Measurements from ENCODE around the gene LSM11.
A peak's percentile ranks its signal among the peaks of the same experiment; 100 is the strongest.
"Not testable (repeated sequence)": the region's sequence is repeated elsewhere in the genome, so short reads cannot be mapped to it uniquely, and the experiment has no call there.

LSM11 gene

DNA sequence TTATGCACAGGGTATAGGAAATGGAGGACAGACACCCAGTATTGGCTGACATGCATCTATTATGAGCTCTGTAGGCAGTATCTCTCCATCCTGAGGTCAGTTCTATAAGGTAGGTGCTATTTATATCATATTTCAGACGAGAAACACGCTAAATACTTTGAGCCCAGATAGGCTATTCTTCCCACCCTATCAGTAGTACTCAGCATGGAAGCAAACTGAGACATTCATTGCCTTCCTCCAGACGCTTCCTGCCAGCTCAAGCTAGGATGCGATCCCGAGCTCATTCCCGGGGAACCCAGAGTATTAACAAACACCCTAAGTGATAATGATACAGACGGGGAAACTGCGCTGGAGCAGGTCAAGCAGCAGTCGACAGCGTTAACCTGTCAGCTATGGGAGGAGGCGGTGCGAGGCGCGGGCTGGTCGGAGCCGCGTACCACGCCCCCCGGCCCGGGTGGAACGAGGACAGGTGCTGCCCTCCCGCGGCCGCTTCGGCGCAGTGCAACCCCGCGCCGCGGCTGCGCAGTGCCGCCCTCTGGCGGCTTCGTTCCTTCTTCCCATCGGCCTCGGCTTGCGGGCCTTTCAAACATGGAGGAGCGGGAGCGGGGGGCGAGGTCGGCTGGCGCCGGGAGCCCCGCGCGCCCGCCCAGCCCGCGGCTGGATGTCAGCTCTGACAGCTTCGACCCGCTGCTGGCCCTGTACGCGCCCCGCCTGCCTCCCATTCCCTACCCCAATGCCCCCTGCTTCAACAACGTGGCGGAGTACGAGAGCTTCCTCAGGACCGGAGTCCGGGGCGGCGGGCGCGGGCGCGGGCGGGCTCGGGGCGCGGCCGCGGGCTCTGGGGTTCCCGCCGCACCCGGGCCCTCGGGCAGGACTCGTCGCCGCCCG lies at the start of gene LSM11:
LSM11 (plus strand) TSS at position 550 of the 888 bp plus-strand sequence; CDS start at position 589, 39 bp downstream.
- H3K4me3 ChIP-seq (ENCODE audit: low read depth, low read length): peak within 1 kb of the TSS; percentile 79
- TF ChIP-seq, protein P1, sequence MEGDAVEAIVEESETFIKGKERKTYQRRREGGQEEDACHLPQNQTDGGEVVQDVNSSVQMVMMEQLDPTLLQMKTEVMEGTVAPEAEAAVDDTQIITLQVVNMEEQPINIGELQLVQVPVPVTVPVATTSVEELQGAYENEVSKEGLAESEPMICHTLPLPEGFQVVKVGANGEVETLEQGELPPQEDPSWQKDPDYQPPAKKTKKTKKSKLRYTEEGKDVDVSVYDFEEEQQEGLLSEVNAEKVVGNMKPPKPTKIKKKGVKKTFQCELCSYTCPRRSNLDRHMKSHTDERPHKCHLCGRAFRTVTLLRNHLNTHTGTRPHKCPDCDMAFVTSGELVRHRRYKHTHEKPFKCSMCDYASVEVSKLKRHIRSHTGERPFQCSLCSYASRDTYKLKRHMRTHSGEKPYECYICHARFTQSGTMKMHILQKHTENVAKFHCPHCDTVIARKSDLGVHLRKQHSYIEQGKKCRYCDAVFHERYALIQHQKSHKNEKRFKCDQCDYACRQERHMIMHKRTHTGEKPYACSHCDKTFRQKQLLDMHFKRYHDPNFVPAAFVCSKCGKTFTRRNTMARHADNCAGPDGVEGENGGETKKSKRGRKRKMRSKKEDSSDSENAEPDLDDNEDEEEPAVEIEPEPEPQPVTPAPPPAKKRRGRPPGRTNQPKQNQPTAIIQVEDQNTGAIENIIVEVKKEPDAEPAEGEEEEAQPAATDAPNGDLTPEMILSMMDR (IDR thresholded peaks at IDR 0.05; ENCODE audit: low read depth, low read length): peak; percentile 99

DNA sequence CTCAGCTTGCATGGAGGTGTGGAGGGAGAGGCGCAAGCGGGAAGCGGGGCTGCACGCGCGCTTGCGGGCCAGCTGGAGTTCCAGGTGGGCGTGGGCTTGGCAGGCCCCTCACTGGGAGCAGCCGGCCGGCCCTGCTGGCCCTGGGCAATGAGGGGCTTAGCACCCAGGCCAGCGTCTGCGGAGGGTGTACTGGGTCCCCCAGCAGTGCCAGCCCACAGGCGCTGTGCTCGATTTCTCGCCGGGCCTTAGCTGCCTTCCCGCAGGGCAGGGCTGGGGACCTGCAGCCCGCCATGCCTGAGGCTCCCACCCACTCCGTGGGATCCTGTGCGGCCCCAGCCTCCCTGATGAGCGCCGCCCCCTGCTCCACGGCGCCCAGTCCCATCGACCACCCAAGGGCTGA lies 49.7 kb upstream of the LSM11 start:
- H3K4me3 ChIP-seq (ENCODE audit: low read depth, low read length): not testable (repeated sequence)

DNA sequence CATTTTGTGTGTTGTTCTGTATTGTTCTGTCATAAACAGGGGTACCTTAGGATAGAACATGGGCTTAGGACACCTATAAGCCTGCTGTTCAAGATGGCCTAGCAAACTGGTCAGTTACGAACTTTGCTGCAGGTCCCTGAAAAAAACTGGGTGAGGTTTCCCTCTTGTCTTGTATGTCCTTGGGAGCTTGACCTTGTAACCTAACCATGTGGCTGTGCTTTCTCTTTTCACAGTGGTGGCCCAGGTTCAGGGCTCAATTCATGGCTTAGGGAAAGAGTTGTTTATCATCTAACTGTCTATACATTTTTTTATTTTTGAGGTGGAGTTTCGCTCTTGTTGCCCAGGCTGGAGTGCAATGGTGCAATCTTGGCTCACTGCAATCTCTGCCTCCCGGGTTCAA lies 47.4 kb upstream of the LSM11 start:
- not testable (repeated sequence) for H3K4me3 ChIP-seq (ENCODE audit: low read depth, low read length)

DNA sequence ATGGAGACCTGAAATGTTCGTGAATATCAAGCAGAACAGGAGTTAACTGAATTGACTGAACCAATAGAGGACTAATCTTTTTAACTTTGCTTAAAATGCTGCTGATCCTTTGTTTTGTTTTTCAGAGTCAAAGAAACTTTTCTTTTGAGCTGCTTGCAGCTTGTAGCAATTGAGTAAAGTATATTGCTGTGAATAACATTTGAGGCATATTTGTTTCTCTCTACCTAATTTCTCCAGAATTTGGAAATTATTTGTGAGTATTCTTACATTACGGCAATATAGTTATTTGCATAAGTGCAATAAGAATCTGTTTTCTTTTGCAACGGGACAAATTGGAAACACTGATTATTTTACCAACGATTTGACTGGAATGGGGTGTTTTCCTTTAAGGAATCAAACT lies 44.8 kb upstream of the LSM11 start:
- not testable (repeated sequence) for H3K4me3 ChIP-seq (ENCODE audit: low read depth, low read length)

DNA sequence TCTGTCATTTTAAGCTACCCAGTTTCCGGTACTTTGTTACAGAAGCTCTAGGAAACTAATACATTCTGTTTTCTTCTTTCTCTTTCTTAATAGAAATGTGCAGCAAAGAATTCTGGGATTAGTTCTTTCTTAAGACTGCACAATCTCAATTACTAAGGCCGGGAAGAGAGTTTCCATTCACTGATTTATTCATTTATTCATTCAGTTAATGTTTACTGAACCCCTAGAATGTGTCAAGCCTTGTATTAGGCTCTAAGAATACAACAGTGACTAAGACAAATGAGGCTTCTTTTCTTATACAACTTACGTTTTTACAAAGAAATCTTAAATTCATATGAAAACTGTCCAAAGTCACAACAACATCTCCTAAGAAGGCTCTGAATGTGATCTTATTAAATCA lies 39.8 kb upstream of the LSM11 start:
- TF ChIP-seq, protein P1 (IDR thresholded peaks at IDR 0.05; ENCODE audit: low read depth, low read length): no peak
- H3K4me3 ChIP-seq (ENCODE audit: low read depth, low read length): no peak overlapping the region

GRCh38 chr5:157708866-157709265 lies 34.6 kb upstream of the LSM11 start:
- H3K4me3 ChIP-seq (ENCODE audit: low read depth, low read length): no peak overlapping the region
- TF ChIP-seq, protein P1 (IDR thresholded peaks at IDR 0.05; ENCODE audit: low read depth, low read length): no peak

DNA sequence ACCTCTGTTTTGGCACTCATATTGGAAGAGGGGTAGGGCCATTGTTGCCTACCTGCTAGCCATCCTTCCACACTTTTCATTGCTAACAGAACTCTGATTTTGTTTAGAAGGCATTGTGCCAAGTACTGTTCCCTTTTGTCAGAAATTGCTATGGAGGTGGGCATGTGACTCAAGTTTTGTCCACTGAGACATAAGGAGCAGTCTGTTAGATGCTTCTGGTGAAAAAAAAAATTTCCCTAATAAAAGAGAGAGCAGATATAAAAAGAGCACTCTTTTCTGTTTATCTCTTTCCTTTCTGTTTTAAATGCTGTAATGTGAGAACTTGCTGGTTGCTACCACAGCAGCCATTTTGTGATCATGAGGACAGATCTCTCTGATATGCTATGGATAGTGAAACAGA lies 34.2 kb upstream of the LSM11 start:
- TF ChIP-seq, protein P1 (IDR thresholded peaks at IDR 0.05; ENCODE audit: low read depth, low read length): no peak
- H3K4me3 ChIP-seq (ENCODE audit: low read depth, low read length): no peak overlapping the region

GRCh38 chr5:157710431-157710830 lies 33.1 kb upstream of the LSM11 start:
- TF ChIP-seq, protein P1 (IDR thresholded peaks at IDR 0.05; ENCODE audit: low read depth, low read length): no peak

DNA sequence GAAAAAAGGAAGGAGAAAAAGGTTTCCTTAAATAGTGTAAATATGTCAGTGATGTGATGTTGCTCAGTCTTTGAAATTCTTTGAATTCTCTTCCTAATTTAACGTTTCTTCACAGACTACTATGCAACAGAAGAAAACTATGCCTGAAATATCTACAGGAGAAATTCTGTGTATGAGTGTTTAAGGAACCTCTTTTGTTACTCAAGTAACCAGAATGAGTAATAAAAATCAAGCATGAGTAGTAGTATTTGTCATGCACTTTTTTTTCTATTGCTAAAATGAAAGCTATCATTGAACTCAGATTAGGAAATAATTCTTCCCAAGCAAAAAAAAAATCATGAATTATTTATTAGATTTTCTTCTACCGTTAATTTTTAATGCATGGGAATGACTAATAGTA lies 32.6 kb upstream of the LSM11 start:
- no peak overlapping the region for H3K4me3 ChIP-seq (ENCODE audit: low read depth, low read length)
- TF ChIP-seq, protein P1 (IDR thresholded peaks at IDR 0.05; ENCODE audit: low read depth, low read length): no peak

More at GRCh38 chr5:157710431-157710830, 33.1 kb upstream of the LSM11 start:
- no peak overlapping the region for H3K4me3 ChIP-seq (ENCODE audit: low read depth, low read length)

Measured in WI38 (cell line).